Ascending aorta (tissue), 2 donors: ENCODE results near the gene LIN54. TPM values are rescaled to one million over a fixed set of nuclear protein-coding genes. Genes with fewer than 3 reads are reported as not detected.
A peak's percentile ranks its signal among the peaks of the same experiment; 100 is the strongest.

Experiments
- DNase-seq, 2 donors: peaks; one replicate each; pipeline ENCODE4 v3.0.0-alpha.2; 2019; ENCODE audit warnings: low spot score in 2 of 2
- H3K27ac ChIP-seq, 2 donors: fragments of 200-600 bp; sonication (generic); one replicate each; pipeline ENCODE4 v1.5.1; 2016 to 2017; ENCODE audit warnings: mild to moderate bottlenecking in 1 of 2
- H3K27me3 ChIP-seq: fragments of 200-600 bp; sonication (generic); one replicate; pipeline ENCODE4 v1.5.1; 2017
- H3K36me3 ChIP-seq, 2 donors: fragments of 200-600 bp; sonication (generic); one replicate each; pipeline ENCODE4 v1.5.1; 2016
- H3K4me1 ChIP-seq, 2 donors: fragments of 200-600 bp; sonication (generic); one replicate each; pipeline ENCODE4 v1.5.1; 2016 to 2017; ENCODE audit warnings: mild to moderate bottlenecking in 1 of 2
- H3K4me3 ChIP-seq, 2 donors: fragments of 200-600 bp; sonication (generic); one replicate each; pipeline ENCODE4 v1.5.1; 2016 to 2017; ENCODE audit warnings: mild to moderate bottlenecking in 1 of 2
- H3K9me3 ChIP-seq, 2 donors: fragments of 200-600 bp; sonication (generic); one replicate each; pipeline ENCODE4 v1.5.1; 2016
- CTCF ChIP-seq, 3 experiments: fragments of 200-600 bp in 2 of 3; fragments of 450-650 bp in 1 of 3; sonication (generic) in 2 of 3; IDR thresholded peaks; one replicate each; pipeline ENCODE4 v1.5.1; 2016 to 2019; ENCODE audit warnings: antibody characterized with exemption in 3 of 3, mild to moderate bottlenecking in 1 of 3, moderate library complexity in 1 of 3
- intact Hi-C: fragments of 100-400 bp; cut with DNase I; formaldehyde crosslinking; loops from one replicate; pipeline ENCODE4 v1.15.1; 2023
- total RNA-seq: library from RNA; depleted of rRNA; stranded (reverse); fragments of >200 nt; gene quantifications from one replicate; pipeline ENCODE4 v1.1.0, GENCODE V29; 2016

Gene LIN54
- total RNA-seq, 1 donor from 2014 or later, result 6.2 TPM

DNA sequence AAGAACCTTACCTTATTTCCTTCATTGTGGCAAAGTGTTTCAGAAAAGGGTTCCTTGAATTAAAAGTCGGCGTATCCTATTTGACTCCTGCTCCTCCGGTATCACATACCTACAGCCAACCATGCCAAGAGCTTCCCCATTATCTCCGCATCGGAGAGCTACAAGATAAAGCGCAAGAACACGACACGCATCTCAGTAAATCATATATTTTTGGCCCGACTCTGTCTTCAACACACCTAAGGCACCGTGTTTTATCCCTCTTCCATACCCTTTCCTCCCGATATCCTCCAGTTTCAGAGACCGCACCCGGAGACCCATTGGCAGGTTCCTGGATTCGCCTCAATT, 110.6 kb downstream of the LIN54 start:
- TF ChIP-seq CTCF (IDR thresholded peaks at IDR 0.05), result no peak
- no peaks in the 10 kb centered on the region for H3K9me3 ChIP-seq
- peak overlapping the region; percentile 69 to 78 for H3K4me3 ChIP-seq
- peaks cover 0 to 20% of the 10 kb centered on the region in 2 donors for H3K4me1 ChIP-seq
- peak overlapping the region; percentile 98 for H3K27ac ChIP-seq
- intact Hi-C loops, result loop anchor here (1.0 to 5.0 kb wide), 9 partner anchors 9 to 555 kb away; partner anchors contain the start of genes COPS4, COQ2, HELQ and SEC31A
- DNase-seq, result no peak
- H3K27me3 ChIP-seq, result no peaks in the 10 kb centered on the region
- H3K36me3 ChIP-seq, result peaks cover 0 to 14% of the 10 kb centered on the region in 2 donors

- intact Hi-C loops, result loop anchor here (1.0 to 10.0 kb wide), 10 partner anchors 8 to 585 kb away; partner anchors contain the start of genes ABRAXAS1, COPS4, COQ2 and HELQ
- TF ChIP-seq CTCF (IDR thresholded peaks at IDR 0.05), result no peak
- H3K36me3 ChIP-seq, result peaks cover 0 to 19% of the 10 kb centered on the region in 2 donors
- H3K4me3 ChIP-seq, result peak overlapping the region; percentile 69 to 78
- no peak for DNase-seq
- H3K9me3 ChIP-seq, result no peaks in the 10 kb centered on the region
- no peaks in the 10 kb centered on the region for H3K27me3 ChIP-seq
- H3K27ac ChIP-seq, result peak overlapping the region; percentile 98
- peaks cover 0 to 20% of the 10 kb centered on the region in 2 donors for H3K4me1 ChIP-seq
Observed at GRCh38 chr4:82899374-82900065, 111.1 kb downstream of the LIN54 start.

DNA sequence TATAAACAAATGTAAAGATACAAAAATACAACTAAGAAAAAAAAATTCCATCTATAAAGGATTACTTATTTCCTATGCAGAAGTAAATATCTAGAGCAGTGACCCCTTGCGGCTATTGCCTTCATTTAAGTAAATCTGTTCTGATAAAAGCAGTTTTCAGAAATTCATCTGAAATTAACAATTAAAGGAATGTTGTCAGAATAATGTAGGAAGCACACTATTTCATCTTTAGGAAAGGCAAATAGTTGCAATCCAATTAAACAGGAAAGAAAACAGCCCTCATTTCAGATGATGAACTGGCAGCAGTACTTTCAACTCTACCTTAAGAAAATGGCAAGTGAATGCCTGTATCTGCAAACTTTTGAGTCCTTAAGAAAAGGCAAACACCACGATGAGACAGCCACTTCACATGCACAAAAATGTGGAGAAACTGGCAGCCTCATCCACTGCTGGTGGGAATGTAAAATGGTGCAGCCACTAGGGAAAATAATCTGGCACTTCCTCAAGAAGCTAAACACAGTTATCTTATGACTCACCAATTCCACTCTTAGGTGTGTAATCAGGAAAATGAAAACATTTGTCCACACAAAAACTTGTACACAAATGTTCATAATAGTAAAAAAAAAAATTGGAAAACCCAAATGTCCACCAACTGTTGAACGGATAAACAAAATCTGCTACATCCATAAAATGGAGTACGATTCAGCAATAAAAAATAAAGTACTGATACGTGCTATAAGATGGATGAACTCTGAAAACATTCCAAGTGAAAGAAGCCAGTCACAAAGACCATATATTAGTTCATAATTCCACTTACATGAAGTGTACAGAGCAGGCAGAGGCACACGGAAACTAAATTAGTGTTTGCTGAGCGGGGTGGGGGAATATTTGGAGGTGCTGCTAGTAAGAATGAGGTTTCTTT, 112.0 kb downstream of the LIN54 start:
- H3K27me3 ChIP-seq, result no peaks in the 10 kb centered on the region
- H3K27ac ChIP-seq, result peak overlapping the region; percentile 98
- DNase-seq, result peak in 1 of 2 donors; percentile 73
- intact Hi-C loops, result loop anchor here (10.0 kb wide), 1 partner anchor 586 kb away; the partner anchor contains the start of gene ABRAXAS1
- H3K9me3 ChIP-seq, result no peaks in the 10 kb centered on the region
- H3K4me3 ChIP-seq, result peak overlapping the region; percentile 69 to 78
- peaks cover 0 to 20% of the 10 kb centered on the region in 2 donors for H3K4me1 ChIP-seq
- peaks cover 0 to 28% of the 10 kb centered on the region in 2 donors for H3K36me3 ChIP-seq
- TF ChIP-seq CTCF (IDR thresholded peaks at IDR 0.05), result peak in 1 of 3 experiments; percentile 37

- H3K27me3 ChIP-seq, result no peaks in the 10 kb centered on the region
- TF ChIP-seq CTCF (IDR thresholded peaks at IDR 0.05), result no peak
- intact Hi-C loops, result loop anchor here (10.0 kb wide), 1 partner anchor 588 kb away; the partner anchor contains the start of gene ABRAXAS1
- H3K4me3 ChIP-seq, result no peak overlapping the region
- DNase-seq, result no peak
- H3K36me3 ChIP-seq, result peaks cover 0 to 34% of the 10 kb centered on the region in 2 donors
- H3K27ac ChIP-seq, result peak overlapping the region in 1 of 2 donors; percentile 4
- peaks cover 0 to 22% of the 10 kb centered on the region in 2 donors for H3K4me1 ChIP-seq
- no peaks in the 10 kb centered on the region for H3K9me3 ChIP-seq
Observed at GRCh38 chr4:82896755-82897154, 113.9 kb downstream of the LIN54 start.

DNA sequence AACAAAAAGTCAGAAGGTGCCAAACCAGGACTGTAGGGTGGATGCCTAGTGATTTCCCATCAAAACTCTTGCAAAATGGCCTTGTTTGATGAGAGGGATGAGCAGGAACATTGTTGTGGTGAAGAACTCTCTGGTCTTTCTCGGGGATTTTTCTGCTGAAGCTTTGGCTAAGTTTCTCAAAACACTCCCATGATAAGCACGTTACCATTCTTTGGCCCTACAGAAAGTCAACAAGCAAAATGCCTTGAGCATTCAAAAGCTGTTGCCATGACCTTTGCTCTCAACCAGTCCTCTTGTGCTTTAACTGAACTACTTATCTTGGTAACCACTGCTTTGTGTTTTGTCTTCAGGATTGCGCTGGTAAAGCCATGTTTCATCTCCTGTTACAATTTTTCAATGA, 116.7 kb downstream of the LIN54 start:
- no peaks in the 10 kb centered on the region for H3K9me3 ChIP-seq
- DNase-seq, result no peak
- no peaks in the 10 kb centered on the region for H3K27me3 ChIP-seq
- TF ChIP-seq CTCF (IDR thresholded peaks at IDR 0.05), result no peak
- peaks cover 0 to 22% of the 10 kb centered on the region in 2 donors for H3K4me1 ChIP-seq
- H3K4me3 ChIP-seq, result no peak overlapping the region
- no peak overlapping the region for H3K27ac ChIP-seq
- H3K36me3 ChIP-seq, result peaks cover 0 to 34% of the 10 kb centered on the region in 2 donors
- intact Hi-C loops, result loop anchor here (5.0 to 10.0 kb wide), 3 partner anchors 388 to 607 kb away; partner anchors contain the start of genes ABRAXAS1 and COQ2
